Left renal pelvis (tissue), 4 donors: Measurements from ENCODE around the gene DAGLB. TPM values are rescaled to one million over a fixed set of nuclear protein-coding genes. Genes with fewer than 3 reads are reported as not detected.
"Not testable (repeated sequence)": the region's sequence is repeated elsewhere in the genome, so short reads cannot be mapped to it uniquely, and the experiment has no call there.

Source experiments
- DNase-seq, 4 donors: peaks; one replicate each; pipeline ENCODE4 v3.0.0-alpha.2; 2013; ENCODE audit warnings: low read depth in 4 of 4, low spot score in 3 of 4
- polyA plus RNA-seq, 4 donors: library from polyadenylated mRNA; unstranded; fragments of 120-200 nt; gene quantifications; one replicate each; pipeline ENCODE4 v1.2.1, GENCODE V29; 2013; ENCODE audit not compliant: insufficient read length in 4 of 4

DAGLB gene
- polyA plus RNA-seq, 4 donors = 10.6 to 21.0 (median 14.5) TPM

DNA sequence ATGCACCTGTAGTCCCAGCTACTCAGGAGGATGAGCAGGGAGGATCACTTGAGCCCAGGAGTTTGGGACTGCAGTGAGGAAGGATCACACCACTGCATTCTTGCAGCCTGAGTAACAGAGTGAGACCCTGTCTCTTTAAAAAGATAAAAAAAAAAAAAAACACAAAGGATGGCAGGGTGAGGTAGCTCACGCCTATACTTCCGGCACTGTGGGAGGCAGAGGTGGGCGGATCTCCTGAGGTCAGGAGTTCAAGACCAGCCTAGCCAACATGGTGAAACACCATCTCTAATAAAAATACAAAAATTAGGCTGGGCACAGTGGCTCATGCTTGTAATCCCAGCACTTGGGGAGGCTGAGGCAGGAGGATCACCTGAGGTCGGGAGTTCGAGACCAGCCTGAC is 15.9 kb upstream of the DAGLB start:
- not testable (repeated sequence) for DNase-seq

DNA sequence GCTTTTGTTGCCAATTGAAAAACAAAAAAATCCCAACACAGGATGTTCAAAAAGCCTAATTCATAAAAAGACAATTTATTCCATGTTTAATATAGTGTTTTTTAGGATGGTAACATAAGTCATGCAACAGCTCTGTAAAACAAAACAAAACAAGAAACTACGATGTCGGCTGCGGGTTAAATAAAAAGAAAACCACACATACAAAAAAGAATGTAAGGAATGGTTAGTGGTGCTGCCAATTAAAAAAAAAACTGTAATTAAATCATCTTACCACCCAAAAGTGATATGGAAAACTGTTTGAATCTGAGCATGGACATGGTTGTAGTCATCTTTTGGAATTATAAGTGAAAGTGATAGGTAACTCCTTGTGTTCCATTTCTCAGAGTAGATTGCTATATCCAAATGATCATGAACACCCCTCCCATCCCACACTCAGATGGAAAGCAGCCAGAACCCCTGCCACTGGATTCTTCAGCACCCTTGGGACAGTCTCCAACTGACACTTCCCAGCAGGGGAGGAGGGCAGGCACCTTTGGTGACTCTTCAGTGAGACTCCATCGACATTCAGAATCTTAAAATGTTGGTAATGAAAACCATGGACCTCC is 14.3 kb upstream of the DAGLB start:
- DNase-seq = no peak

DNA sequence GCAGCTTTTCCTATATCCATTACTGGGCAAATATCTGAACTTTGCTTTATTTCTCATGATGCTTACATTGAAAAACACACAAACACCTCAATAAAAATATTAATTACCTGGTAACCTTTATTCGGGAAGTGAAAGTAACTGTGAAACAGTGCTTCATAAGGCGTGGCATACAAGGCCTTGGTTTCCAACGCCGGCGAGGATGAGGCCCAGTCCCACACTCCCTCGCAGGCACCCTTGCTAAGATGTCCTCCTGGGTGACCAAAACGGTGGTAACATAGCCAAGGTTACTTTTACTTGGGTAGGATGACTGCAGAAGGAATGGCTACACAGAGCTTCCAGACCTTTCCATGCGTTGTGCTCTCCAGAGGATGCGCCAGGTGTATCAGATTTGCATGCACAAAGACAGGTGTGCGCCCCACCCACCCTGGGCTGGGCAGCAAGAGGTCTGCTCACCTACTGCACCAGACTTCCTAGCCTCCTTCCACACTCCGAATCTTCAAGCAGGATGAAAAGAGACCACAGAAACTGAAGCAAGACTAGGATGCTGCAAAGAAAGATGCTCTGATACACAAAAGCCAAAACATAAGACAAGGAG is 13.3 kb upstream of the DAGLB start:
- DNase-seq = no peak

DNA sequence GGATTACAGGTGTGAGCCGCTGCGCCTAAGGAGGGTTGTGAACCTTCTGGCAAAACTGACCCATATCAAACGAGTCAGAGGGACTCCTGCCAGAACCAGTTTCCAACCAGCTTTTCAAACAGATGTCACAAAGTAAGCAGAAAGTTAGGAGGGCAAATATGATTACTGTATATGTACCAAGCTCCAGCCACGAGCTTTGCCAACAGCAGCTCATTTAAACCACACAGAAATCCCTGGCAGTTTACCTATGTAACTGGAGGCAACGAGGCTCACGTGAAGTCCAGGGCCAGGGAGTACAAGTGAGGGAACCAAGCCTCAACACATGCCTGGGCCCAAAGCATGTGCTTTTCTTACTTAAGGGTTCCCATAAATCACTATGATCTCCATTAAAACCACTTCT is 12.5 kb upstream of the DAGLB start:
- no peak for DNase-seq

DNA sequence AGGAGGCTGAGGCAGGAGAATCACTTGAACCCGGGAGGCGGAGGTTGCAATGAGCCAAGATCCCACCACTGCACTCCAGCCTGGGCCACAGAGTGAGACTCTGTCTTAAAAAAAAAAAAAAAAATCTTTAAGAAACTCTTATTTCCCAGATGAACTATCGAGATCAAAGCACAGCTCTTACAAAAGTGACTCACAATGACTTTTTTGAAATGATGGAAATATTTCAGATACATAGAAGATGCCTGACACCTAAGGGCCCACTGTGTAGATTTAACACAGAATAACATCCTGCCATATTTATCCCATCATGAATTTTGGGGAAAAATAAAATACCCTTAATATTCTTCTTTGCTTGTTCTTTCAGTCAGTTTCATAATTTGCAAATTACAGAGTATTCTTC is 10.9 kb upstream of the DAGLB start:
- DNase-seq = not testable (repeated sequence)

DNA sequence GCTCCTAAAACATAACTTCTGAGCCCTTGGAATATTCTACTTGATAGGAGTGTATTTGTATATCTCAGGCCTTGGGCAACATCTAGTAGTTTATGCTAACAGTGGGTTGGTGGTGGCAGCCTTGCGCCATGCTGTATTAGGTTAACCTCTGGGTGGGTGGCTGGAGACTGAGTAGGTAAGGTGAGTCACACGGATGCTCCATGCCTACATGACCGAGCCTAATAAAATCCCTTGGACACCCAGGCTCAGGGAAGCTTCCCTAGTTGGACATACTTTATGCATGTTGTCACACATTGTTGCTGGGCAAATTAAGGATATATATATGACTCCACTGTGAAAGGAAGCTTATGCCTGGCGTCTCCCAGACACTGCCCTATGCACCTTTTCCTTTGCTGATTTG is 6.0 kb upstream of the DAGLB start:
- DNase-seq = no peak

DNA sequence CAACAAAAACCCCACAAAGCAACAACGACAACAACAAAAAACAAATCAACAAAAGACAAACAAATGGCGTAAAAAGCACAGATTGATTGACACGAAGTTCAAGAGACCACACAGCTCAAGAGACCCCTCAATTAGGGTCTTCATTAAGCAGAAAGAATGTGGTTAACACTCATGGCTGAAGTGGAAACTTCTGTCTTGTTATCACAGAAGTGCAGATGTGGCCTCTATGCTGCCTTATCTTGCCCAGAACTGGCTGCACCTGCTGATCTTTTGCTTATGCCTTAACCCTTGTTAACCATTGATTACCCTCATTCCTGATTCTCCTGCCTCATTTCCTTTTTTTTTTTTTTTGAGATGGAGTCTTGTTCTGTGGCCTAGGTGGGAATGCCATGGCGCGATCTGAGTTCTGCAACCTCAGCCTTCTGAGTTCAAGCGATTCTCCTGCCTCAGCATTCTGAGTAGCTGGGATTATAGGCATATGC is 3.5 kb upstream of the DAGLB start:
- no peak for DNase-seq

DNA sequence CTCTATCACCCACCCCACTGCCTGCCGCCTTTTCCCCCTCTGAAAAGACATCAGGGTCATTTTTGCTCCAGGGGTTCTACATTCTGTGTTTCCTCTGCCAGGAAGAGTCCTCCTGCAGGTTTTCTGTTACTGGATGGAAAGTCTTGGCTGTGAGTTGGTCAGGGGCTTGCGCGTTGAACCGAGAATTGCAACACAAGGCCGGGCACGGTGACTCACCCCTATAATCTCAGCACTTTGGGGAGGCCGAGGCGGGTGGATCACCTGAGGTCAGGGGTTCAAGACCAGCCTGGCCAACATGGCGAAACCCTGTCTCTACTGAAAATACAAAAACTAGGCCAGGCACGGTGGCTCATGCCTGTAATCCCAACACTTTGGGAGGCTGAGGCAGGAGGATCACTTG is 2.8 kb upstream of the DAGLB start:
- not testable (repeated sequence) for DNase-seq

DNA sequence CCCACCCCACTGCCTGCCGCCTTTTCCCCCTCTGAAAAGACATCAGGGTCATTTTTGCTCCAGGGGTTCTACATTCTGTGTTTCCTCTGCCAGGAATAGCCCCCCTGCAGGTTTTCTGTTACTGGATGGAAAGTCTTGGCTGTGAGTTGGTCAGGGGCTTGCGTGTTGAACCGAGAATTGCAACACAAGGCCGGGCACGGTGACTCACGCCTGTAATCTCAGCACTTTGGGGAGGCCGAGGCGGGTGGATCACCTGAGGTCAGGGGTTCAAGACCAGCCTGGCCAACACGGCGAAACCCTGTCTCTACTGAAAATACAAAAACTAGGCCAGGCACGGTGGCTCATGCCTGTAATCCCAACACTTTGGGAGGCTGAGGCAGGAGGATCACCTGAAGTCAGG is 2.1 kb upstream of the DAGLB start:
- not testable (repeated sequence) for DNase-seq

DNA sequence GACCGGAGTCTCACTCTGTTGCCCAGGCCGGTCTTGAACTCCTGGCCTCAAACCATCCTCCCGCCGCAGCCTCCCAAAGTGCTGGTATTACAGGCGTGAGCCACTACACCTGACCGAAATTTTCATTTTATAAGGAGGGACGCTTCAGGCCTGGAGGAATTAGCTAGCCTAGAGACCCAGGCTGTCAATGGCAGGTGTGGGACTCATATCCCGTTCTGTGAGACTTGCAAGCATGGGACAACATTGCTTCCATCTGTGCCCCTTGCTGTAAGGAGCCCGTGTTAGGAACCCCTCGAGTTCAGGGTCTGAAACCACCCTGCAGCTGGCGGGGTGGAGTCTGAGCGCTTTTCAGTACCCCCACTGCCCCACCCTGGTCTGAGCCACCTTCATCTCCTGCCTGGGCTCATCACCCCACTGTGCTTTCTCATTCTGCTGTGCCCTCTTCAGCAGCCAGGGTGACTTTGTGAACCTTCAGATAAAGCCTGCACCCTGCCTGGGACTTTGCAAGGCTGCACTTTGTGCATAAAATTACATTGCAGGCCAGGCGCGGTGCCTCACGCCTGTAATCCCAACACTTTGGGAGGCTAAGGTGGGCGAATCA is 1.3 kb upstream of the DAGLB start:
- DNase-seq = no peak

DNA sequence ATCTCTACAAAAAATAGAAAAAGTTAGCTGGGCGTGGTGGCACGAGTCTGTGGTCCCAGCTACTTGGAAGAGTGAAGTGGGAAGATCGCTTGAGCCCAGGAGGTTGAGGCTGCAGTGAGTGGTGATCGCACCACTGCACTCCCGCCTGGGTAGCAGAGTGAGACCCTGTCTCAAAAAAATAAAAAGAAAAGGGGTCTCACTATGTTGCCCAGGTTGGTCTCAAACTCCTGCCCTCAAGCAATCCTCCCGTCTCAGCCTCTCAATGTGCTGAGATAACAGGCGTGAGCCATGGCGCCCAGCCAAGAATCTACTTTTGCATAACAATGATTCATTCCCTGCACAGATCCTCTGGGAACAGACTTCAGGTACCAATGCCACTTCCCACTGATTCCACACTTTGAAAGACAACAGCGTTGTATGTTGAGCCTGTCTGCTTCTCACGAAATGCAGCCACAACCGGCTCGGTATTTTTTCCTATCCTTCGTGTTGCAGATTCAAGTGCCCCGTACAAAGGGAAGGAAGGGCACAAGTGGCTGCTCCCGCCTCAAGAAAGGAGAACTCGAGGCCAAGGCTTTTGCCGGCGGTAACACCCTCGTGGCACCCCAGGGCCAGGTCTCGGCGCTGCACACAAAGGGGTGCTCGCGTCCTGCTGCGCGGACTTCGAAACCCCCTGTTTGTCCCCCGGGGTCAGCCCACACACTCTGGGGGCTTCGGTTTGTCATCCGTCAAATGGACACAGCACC is 745 bp downstream of the DAGLB start:
- peak in 1 of 4 donors; percentile 27 for DNase-seq

DNA sequence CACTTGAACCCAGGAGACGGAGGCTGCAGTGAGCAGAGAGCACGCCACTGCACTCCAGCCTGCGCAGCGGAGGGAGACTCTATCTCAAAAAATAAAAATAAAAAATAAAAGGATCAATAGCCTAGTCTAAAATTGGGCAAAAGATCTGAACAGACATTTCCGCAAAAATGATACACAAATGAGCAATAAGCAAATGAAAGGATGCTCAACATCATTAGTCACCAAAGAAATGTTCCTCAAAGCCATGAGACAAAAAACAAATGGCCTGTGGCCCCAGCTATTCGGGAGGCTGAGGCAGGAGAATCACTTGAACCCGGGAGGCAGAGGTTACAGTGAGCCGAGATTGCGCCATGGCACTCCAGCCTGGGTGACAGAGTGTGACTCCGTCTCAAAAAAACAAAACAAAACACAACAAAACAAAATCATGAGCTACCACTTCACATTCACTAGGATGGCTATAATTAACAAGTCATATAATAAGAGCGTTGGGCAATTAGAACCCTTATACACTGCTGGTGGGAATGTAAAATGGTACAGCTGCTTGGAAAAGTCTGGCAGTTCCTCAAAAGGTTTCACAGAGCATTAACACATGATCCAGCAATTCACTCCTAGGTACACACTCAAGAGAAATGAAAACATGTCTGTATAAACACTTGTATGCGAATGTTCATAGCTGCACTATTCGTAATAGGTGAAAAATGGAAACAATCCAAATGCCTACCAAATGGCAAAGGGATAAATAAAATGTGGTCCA is 3.1 kb downstream of the DAGLB start:
- DNase-seq = no peak

DNA sequence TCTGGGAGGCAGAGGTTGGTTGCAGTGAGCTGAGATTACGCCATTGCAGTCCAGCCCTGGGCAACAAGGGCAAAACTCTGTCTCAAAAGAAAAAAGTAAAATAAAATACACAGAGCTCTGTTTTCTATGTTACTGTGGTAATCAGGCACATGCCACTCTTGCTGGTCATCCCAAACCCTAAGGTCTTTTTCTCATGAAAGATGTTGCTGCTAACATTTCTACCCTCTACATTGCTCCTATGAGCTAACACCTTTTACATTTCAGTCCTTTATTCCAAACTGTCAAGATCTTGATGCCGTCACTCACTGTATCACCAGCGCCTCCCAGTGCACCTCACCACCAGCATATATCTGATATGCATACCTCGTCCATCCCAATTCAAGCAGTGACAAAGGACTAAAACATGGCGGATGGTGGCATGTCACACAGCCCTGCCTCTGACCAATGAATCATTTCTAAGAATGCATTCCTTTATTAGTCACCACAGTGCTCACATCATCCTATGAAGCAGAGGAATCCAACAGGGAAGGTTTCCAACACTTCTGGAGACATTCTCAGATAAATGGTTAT is 4.3 kb downstream of the DAGLB start:
- no peak for DNase-seq

DNA sequence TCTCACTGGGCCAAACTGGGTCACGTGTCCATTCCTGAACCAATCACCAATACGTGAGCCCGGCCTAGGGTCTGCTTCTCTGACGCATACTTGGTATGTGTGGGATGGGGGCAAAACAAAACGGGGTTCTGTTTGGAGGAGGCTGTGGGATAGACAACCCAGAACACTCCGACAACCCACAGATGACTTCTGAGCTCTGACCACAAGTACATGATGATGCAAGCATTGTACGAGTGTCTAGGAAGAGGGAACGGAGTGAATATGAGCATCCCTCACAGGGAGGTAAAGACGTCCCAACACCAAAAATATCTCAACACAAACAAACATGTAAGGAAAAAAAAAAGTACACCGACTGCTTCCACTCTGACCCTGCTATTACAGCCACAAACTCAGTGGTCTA is 5.6 kb downstream of the DAGLB start:
- no peak for DNase-seq

DNA sequence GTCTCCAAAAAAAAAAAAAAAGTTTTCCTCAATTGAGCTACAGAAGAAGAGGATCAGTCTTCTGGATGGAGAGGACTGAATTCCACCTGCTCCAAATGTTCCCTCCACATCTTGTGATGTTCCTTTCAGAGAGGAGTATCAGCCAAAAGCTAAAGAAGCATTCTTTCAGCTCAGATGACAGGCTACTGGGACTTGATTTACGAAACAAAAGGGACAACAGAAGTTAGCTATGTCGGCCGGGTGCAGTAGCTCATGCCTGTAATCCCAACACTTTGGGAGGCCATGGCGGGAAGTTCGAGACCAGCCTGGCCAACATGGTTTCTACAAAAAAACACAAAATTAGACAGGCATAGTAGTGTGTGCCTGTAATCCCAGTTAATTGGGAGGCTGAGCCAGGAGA is 7.4 kb downstream of the DAGLB start:
- no peak for DNase-seq

DNA sequence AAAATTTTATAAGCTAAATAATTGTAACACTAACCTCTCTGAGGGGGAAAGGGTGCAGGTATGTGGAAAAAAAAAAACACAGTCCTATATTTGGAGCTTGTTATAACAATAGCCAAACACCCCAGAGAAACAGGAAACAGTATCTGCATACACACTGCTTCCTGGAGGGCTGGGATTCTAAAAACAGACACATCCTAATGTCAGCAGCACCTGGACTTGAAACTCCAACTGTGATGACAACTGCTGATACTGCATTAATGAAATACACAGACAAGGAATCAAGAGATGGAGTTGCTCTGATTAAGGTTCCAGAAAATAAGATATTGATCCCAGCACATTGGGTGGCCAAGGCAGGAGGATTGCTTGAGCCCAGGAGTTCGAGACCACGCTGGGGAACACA is 9.3 kb downstream of the DAGLB start:
- DNase-seq = no peak

DNA sequence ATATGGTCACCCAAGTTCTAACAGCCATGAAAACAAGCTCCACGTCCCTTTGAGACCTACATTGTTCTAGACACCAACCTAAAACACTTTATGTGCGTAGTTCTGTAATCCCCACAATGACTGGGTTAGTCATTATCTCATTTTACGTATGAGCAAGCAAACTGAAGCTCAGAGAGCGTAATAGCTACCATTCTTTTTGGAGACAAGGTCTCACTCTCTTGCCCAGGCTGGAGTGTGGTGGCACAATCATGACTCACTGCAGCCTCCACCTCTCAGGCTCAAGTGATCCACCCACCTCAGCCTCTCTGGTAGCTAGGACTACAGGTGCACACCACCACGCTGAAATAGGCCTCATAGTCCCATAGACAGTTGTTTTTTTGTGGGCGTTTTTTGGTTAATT is 10.5 kb downstream of the DAGLB start:
- DNase-seq = no peak

DNA sequence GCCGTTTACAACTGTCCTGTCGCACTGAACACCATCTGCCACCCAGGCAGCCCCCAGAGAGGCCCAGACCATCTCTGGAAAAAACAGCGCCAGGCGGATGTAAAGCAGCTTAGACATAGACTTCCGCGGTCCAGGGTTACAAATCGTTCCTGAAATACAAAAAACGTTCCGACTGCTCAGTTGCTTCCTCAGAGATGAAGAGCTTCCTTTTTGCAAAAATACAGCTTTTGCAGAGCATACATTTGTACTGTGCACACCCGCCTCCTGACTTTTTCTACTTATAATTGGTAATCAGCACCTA is 11.4 kb downstream of the DAGLB start:
- DNase-seq = no peak

DNA sequence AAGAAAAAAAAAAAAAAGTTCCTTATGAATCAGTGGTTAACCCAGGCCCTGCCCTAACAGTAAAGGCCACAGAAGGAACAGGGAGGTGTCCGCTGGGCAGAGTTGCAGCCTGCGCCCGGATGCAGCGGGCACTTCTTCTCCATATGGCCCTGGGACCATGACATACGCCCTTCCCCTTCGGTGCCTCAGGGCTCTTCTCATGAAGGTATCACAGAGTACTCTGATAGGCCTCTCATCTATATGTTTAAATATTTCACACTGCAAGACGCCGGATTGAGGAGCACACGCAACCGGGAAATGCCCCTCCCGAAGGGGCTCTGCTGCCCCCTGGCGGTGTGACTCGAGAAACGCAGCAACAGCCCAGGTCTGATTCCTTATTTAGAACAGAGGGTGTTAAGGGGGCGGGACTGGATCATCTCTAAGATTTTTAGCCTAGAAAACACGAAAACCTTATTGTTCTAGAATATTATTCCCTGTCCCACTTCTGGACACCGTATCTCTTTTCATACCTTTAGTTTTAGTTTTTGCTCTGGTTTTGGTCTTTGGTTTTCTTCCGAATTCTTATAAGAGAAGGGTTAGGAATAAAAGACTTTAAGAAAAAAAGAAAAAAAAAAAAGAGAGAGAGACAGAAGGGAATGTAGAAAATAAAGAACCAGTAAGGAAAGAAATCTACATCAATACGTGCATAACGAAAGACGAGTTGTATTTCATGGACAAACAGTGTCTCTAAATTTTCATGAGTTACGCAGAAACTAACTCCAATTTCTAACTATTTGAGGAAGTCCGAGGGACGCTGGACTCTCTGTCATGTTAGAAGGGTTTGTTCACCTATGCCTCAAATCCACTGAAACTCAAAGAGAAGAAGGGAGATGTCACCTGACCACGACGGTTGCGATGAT is 12.0 kb downstream of the DAGLB start:
- peak in 3 of 4 donors; percentile 54 to 62 (median 58) for DNase-seq
